ENCODE results near the gene PGM1.

PGM1 gene

GRCh38 chr1:63669151-63669961 lies 76.1 kb downstream of the PGM1 start:
- DNase-seq, result no peak

GRCh38 chr1:63670164-63670563 lies 77.0 kb downstream of the PGM1 start:
- no peak for DNase-seq

GRCh38 chr1:63671514-63671913 lies 78.3 kb downstream of the PGM1 start:
- DNase-seq, result no peak

DNA sequence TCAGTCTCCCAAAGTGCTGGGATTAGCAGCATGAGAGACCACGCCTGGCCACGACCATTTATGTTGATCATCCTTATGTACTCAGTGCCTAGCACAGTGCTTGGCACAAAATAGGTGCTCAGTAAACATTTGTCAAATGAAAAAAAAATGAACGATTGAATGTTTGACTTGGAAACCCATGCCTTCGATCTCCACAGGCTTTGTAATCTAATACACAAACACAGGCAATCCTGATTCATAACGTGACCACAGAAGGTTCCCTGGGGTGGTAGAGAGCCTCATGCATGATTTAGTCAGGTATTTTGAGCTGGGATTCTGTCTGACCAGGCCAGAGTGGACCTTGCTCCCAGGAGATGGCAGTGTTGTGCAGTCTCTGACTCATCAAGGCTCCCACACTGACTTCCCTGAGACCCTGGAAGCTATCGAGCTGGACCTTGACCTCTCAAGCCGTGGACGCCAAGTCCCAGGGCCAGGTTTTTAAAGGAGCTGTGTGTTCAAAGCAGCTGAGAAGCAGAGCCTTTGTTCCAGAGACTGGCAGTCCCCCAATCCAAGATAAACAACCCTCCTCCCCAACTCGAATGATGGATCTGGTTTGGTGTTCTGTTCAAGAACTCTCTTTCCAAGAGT lies 81.1 kb downstream of the PGM1 start:
- peak; percentile 53 for DNase-seq

DNA sequence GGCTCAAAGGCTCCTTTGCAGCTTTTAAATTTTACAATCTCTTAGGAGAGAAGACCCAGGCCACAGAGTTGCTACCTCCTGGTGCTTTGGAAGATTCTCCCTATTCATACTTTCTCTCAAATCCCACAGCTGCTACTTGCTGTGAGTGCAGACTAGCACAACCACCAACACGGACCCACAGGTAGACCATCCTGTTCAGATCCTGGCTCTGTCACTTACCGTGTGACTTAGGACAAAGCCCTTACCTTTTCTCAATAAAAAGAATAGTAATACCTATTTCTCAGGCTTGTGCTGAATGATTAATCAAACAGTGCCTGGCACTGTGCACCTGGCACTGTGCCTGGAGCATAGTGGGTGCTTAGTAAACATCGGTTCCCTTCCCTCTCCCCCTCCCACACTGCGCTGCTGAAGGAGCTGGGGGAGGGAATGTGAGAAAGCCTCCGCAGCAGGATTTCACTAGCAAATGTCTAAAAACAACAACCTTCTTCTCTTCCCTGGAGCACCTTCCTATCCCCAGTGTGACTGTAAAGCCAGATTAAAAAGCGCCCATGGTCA lies 81.7 kb downstream of the PGM1 start:
- no peak for DNase-seq

DNA sequence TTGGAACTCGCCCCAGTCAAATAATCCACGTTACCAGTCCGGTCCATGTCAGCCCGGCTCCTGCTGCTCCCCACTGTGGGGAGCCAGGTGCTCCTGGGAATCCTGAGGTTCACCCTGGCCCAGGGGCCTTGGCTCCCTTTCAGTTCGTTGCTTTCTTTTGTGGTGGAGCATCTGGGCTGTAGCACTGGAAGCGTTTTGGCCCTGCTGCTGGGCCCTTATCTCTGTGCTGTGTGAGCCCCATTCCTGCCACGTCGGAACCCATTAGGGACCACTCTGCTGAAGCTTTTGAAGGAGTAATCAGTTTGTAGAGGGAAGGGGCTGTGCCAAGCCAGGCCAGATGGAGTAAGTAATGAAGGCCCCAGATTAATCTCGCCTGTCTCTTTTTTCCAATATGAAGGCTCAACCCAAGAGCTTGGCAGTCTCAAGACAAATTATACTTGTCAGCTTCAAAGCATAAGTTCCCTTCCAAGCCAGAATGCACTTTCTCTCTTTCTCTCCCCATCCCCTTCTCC lies 82.3 kb downstream of the PGM1 start:
- DNase-seq, result no peak

GRCh38 chr1:63677497-63677896 lies 84.3 kb downstream of the PGM1 start:
- no peak for DNase-seq

GRCh38 chr1:63678200-63678599 lies 85.0 kb downstream of the PGM1 start:
- DNase-seq, result no peak

DNA sequence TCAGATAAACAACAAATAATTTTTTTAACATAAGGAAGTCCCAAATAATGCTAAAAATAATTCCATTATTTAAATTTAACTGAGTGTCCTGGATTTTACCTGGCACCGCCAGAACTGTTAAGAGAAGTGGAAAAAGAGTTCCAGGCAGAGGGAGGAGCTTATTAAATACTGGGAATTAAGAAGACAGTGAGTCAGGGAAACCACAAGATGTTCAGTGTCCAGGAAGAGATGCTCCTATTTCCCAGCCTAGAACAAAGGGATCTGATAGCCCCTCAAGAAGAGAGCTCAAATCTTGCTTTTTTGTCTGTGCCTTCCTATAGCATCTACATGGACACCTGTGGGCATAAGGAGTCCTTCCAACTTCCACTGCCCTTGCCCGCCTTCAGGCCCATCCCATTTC lies 85.9 kb downstream of the PGM1 start:
- no peak for DNase-seq

DNA sequence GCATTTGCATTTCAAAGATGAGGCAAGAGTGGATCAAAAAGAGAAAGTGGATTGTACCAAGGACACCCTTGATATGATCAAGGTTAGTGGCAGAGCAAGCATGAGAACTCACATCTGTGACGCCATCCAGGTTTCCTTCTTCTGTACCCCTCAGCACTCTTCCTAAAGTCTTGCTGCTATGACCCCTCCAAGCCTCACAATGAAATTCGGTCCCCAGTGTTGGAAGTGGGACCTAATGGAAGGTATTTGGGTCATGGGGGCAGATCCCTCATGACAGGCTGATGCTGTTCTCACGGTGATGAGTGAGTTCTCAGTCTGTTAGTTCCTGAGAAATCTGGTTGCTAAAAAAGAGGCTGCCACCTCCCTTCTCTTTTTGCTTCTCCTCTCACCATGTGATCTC lies 86.4 kb downstream of the PGM1 start:
- DNase-seq, result no peak

DNA sequence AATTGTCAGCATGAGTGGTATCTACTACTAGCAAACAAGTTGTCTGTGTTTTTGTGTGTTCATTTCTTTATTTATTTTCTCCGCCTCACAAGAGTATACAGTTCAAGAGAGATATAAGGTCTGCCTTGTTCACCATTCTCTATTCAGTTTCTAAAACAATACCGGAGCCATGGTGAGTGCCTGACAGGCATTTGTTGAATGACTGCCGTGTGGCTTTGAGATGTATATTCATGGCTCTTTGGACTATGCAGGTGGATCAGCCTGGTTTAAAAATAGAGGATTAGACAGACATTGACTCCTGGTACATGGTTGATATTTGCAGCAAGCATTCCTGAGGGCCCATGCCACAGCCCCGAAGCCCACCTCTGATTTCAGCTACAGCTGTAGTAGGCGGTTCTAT lies 89.7 kb downstream of the PGM1 start:
- DNase-seq, result no peak

DNA sequence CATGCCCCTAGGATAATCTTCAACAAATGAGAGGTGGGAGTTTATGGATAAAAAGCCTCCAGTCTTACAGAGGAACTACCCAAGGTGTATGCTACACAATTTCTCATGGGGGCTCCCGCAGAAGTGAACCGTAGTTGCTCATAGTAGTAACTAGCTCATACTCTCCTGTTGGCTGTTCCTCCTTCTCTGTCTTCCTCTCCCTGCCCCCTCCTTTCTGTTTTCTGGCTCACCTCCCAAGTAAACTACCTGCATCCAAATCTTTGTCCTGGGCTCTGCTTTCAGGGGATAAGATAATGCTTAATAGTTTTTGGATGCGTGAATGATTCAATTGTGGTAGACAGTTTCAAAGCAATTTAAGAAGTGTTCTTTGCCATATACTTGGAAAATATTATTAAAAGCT lies 90.5 kb downstream of the PGM1 start:
- DNase-seq, result no peak

GRCh38 chr1:63686696-63687095 lies 93.5 kb downstream of the PGM1 start:
- no peak for DNase-seq

- DNase-seq, result no peak
These were observed 95.2 kb downstream of the PGM1 start for GRCh38 chr1:63688302-63688890.

- DNase-seq, result no peak
These were observed 97.9 kb downstream of the PGM1 start for GRCh38 chr1:63690966-63691700.

- peak; percentile 43 for DNase-seq
These were observed 98.7 kb downstream of the PGM1 start for GRCh38 chr1:63691701-63692425.

DNA sequence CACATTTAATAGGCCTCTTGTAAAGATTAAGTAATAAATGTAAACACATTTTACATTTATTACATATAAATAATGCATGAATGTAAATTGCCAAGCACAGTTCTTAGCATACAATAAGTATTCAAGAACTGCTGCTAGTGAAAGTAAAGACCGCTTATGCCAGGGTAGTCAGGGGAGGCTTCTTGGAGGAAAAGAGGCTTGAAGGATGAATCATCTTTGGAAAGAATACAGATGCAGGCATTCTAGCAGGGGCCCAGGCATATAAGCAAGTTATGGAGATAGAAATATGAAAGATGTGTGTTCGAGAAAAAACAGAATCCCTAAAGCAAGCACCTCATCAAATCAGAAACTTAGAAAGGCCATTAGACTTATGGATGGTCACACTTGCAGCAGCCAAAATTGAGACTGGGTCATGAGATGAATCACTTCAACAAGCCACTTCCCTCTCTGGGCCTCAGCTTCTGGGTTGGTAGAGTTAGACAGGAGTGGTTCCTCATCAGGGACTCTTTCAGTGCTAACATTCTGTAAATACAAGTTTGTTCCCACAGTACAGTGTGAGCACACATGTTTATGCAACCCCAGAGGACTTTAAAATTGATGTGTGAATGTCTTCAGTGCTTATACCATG lies 100.8 kb downstream of the PGM1 start:
- DNase-seq, result no peak

- DNase-seq, result no peak
These were observed 105.0 kb downstream of the PGM1 start for GRCh38 chr1:63698001-63698838.

DNA sequence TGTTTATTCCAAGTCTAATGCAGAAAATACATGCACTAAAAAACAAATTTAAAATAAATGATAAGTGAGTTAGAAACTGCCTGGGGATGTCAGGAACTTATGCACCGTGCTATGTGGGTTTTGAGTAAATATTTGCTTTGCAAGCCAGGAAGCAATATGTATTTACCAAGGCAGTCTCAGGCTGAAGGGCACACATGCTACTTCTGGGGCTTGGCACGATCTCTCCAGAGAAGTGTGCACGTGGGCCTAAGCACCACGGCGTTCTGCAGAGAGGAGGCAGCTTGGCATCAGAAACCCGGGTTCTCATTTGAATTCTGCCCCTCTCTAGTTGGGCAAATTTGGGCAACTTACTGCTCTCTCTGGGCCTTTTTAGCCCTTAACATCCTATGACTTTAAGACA lies 108.0 kb downstream of the PGM1 start:
- DNase-seq, result no peak

DNA sequence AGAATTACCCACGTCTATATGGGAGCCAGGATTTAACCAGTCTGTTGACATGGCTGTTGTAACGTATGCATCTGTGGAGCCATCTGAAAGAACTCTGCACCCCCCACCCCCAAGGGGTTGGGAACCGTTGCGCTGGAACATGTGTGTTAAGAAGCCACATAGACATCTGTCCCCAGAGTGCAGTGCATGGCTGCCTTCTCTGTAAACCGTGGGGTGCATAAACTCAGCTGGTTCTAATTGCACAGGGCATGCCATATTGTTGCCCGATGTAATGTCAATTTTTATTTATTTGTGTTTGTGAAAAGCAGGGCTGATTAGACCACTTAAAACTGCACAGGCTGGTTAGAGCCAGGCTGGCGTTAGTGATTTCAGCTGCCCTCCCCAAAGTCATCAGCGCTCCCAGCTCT lies 110.5 kb downstream of the PGM1 start:
- DNase-seq, result peak; percentile 60

GRCh38 chr1:63704443-63704842 lies 111.2 kb downstream of the PGM1 start:
- DNase-seq, result no peak
